H1 (cell line): ENCODE measurements around the gene CDK5R2. TPM values are rescaled to one million over a fixed set of nuclear protein-coding genes. Genes with fewer than 3 reads are reported as not detected.

ENCODE experiments used
- CTCF ChIA-PET: fragments of 300-600 bp; sonication (Branson Sonifier 250); formaldehyde crosslinking; loops from one replicate; lab custom pipeline; 2021; ENCODE audit not compliant: partially characterized antibody; lab: Charles Lee
- POLR2A ChIA-PET: fragments of 300-600 bp; sonication (Branson Sonifier 250); formaldehyde crosslinking; loops from one replicate; lab custom pipeline; 2021; ENCODE audit warnings: inconsistent platforms; ENCODE audit not compliant: partially characterized antibody; lab: Charles Lee
- DNase-seq, 2 experiments: peaks; one replicate each; pipeline versions ENCODE4 v3.0.0 to v3.0.0-alpha.2; 2010 to 2022; ENCODE audit warnings: low spot score in 2 of 2, low read depth in 1 of 2, mixed read lengths in 1 of 2
- FAIRE-seq: peaks from 2 replicates; lab custom pipeline; 2011; peaks lifted over from hg19 to GRCh38; lab: Jason Lieb, UNC
- H2AFZ ChIP-seq: 2 replicates; pipeline ENCODE4 v1.8.1; 2012; ENCODE audit warnings: low read length, inconsistent platforms
- H2AK5ac ChIP-seq: 2 replicates; pipeline ENCODE4 v1.6.1; 2013; ENCODE audit warnings: low read depth, low read length
- H2BK120ac ChIP-seq: replicated peaks from 2 replicates; pipeline ENCODE3; 2013; ENCODE audit warnings: low read depth, low read length, inconsistent platforms
- H2BK12ac ChIP-seq: 2 replicates; pipeline ENCODE4 v1.6.1; 2013; ENCODE audit warnings: low read depth, low read length
- H2BK15ac ChIP-seq: 2 replicates; pipeline ENCODE4 v1.6.1; 2013; ENCODE audit warnings: low read length
- H2BK20ac ChIP-seq: 2 replicates; pipeline ENCODE4 v1.6.1; 2013; ENCODE audit warnings: low read length
- H2BK5ac ChIP-seq: 2 replicates; pipeline ENCODE4 v1.6.1; 2013; ENCODE audit warnings: low read depth, low read length
- H3K14ac ChIP-seq: 2 replicates; pipeline ENCODE4 v1.6.1; 2013; ENCODE audit warnings: inconsistent platforms; ENCODE audit not compliant: insufficient read length
- H3K18ac ChIP-seq: 2 replicates; pipeline ENCODE4 v1.6.1; 2013; ENCODE audit warnings: low read length; ENCODE audit errors: extremely low read depth
- H3K23ac ChIP-seq: 2 replicates; pipeline ENCODE4 v1.6.1; 2013; ENCODE audit warnings: inconsistent platforms; ENCODE audit not compliant: insufficient read length
- H3K23me2 ChIP-seq: 2 replicates; pipeline ENCODE4 v1.6.1; 2013; ENCODE audit warnings: low read depth, low read length
- H3K27ac ChIP-seq: 2 replicates; pipeline ENCODE4 v1.6.1; 2011; ENCODE audit warnings: low read depth, low read length, inconsistent platforms
- H3K27me3 ChIP-seq, 4 experiments: replicated peaks in 1 of 4; 1 replicate in 1 of 4; 2 replicates in 3 of 4; pipeline versions ENCODE4 v1.6.1 to v1.8.1; 2011 to 2013; ENCODE audit warnings: low read length in 3 of 4, mild to moderate bottlenecking in 3 of 4, inconsistent platforms in 2 of 4, mixed read lengths in 2 of 4, moderate library complexity in 1 of 4; ENCODE audit not compliant: control insufficient read depth in 3 of 4, insufficient read depth in 3 of 4; ENCODE audit errors: extremely low read depth in 1 of 4
- H3K36me3 ChIP-seq, 4 experiments: 2 replicates each; pipeline versions ENCODE4 v1.6.1 to v1.8.1; 2011 to 2013; ENCODE audit warnings: mild to moderate bottlenecking in 4 of 4, low read length in 3 of 4, moderate library complexity in 2 of 4, control low read depth in 1 of 4, inconsistent platforms in 1 of 4; ENCODE audit not compliant: insufficient read depth in 4 of 4, control insufficient read depth in 2 of 4
- H3K4ac ChIP-seq: replicated peaks from 2 replicates; pipeline ENCODE3; 2013; ENCODE audit warnings: low read length, low read depth, mixed read lengths, inconsistent platforms; ENCODE audit not compliant: insufficient read length
- H3K4me1 ChIP-seq, 4 experiments: replicated peaks in 1 of 4; 1 replicate in 1 of 4; 2 replicates in 3 of 4; pipeline versions ENCODE4 v1.6.1 to v1.8.1; 2011 to 2013; ENCODE audit warnings: low read length in 3 of 4, inconsistent platforms in 2 of 4, mixed read lengths in 1 of 4; ENCODE audit not compliant: insufficient read depth in 4 of 4, control insufficient read depth in 3 of 4
- H3K4me2 ChIP-seq, 2 experiments: 2 replicates each; pipeline versions ENCODE4 v1.6.1 to v1.8.1; 2011 to 2013; ENCODE audit warnings: low read depth in 2 of 2, low read length in 2 of 2, control low read depth in 1 of 2, inconsistent platforms in 1 of 2, mild to moderate bottlenecking in 1 of 2; ENCODE audit not compliant: insufficient read depth in 1 of 2
- H3K4me3 ChIP-seq, 4 experiments: fragments of 200-600, 300-600 bp in 1 of 4; sonication (generic), shearing (Covaris generic), sonication (Bioruptor Twin) in 1 of 4; 2 replicates each; pipeline versions ENCODE4 v1.5.1 to v1.8.1; 2011 to 2016; ENCODE audit warnings: low read length in 4 of 4, low read depth in 3 of 4, control low read depth in 2 of 4, inconsistent platforms in 2 of 4, mild to moderate bottlenecking in 2 of 4, mixed read lengths in 1 of 4, moderate library complexity in 1 of 4; ENCODE audit not compliant: insufficient read depth in 2 of 4; ENCODE audit errors: extremely low read depth in 1 of 4
- H3K56ac ChIP-seq: replicated peaks from 2 replicates; pipeline ENCODE3; 2013; ENCODE audit warnings: low read depth, mild to moderate bottlenecking, mixed read lengths, low read length, inconsistent platforms; ENCODE audit not compliant: insufficient read length
- H3K79me1 ChIP-seq: 2 replicates; pipeline ENCODE4 v1.6.1; 2013; ENCODE audit warnings: low read depth, low read length, control low read depth
- H3K79me2 ChIP-seq, 2 experiments: 2 replicates each; pipeline versions ENCODE4 v1.6.1 to v1.8.1; 2012 to 2013; ENCODE audit warnings: low read length in 2 of 2, mild to moderate bottlenecking in 2 of 2, inconsistent platforms in 1 of 2; ENCODE audit not compliant: insufficient read depth in 2 of 2, control insufficient read depth in 1 of 2
- H3K9ac ChIP-seq, 4 experiments: replicated peaks in 1 of 4; 1 replicate in 1 of 4; 2 replicates in 3 of 4; pipeline versions ENCODE4 v1.6.1 to v1.8.1; 2011 to 2013; ENCODE audit warnings: low read depth in 3 of 4, low read length in 3 of 4, control low read depth in 2 of 4, mild to moderate bottlenecking in 2 of 4, moderate library complexity in 2 of 4, inconsistent platforms in 1 of 4; ENCODE audit errors: extremely low read depth in 1 of 4
- H3K9me3 ChIP-seq, 2 experiments: 2 replicates each; pipeline versions ENCODE4 v1.6.1 to v1.8.1; 2012 to 2013; ENCODE audit warnings: mild to moderate bottlenecking in 2 of 2, moderate library complexity in 2 of 2, control low read depth in 1 of 2, inconsistent platforms in 1 of 2, low read depth in 1 of 2, low read length in 1 of 2, mixed read lengths in 1 of 2; ENCODE audit not compliant: insufficient read depth in 2 of 2
- H4K20me1 ChIP-seq, 2 experiments: replicated peaks in 1 of 2; 2 replicates each; pipeline versions ENCODE3 to v1.8.1; 2011 to 2013; ENCODE audit warnings: inconsistent platforms in 2 of 2, low read length in 2 of 2, mild to moderate bottlenecking in 1 of 2; ENCODE audit not compliant: insufficient read depth in 2 of 2, control insufficient read depth in 1 of 2
- H4K5ac ChIP-seq: 2 replicates; pipeline ENCODE4 v1.6.1; 2013; ENCODE audit warnings: low read length, low read depth, mixed read lengths, inconsistent platforms; ENCODE audit not compliant: insufficient read length
- H4K8ac ChIP-seq: 2 replicates; pipeline ENCODE4 v1.8.0; 2013; ENCODE audit warnings: mild to moderate bottlenecking, moderate library complexity, low read length, inconsistent platforms; ENCODE audit not compliant: insufficient read depth; ENCODE audit errors: extremely low read depth
- H4K91ac ChIP-seq: replicated peaks from 2 replicates; pipeline ENCODE3; 2013; ENCODE audit warnings: low read length, mixed read lengths, inconsistent platforms; ENCODE audit not compliant: insufficient read length
- BACH1 ChIP-seq: IDR thresholded peaks from 2 replicates; pipeline ENCODE4 v1.6.1; 2012; ENCODE audit warnings: low read length, improper control_type of control experiment
- BCL11A ChIP-seq, 2 experiments: IDR thresholded peaks; one replicate each; pipeline ENCODE4 v1.6.1; 2011; ENCODE audit warnings: low read depth in 2 of 2, low read length in 2 of 2, mild to moderate bottlenecking in 2 of 2
- CTCF ChIP-seq, 3 experiments: IDR thresholded peaks; 1 replicate in 2 of 3; 2 replicates in 1 of 3; pipeline versions ENCODE4 v1.5.1 to v1.6.1; 2011; ENCODE audit warnings: low read length in 3 of 3, mild to moderate bottlenecking in 3 of 3, inconsistent platforms in 2 of 3, low read depth in 1 of 3, moderate library complexity in 1 of 3; ENCODE audit not compliant: insufficient read depth in 1 of 3; ENCODE audit errors: control extremely low read depth in 1 of 3
- GTF2F1 ChIP-seq: IDR thresholded peaks from 2 replicates; pipeline ENCODE4 v1.6.1; 2012; ENCODE audit warnings: low read depth, low read length, improper control_type of control experiment, borderline replicate concordance
- JUND ChIP-seq: IDR thresholded peaks from 2 replicates; pipeline ENCODE4 v1.6.1; 2011; ENCODE audit warnings: mild to moderate bottlenecking, improper control_type of control experiment, low read length
- MAFK ChIP-seq: IDR thresholded peaks from 2 replicates; pipeline ENCODE4 v1.6.1; 2012; ENCODE audit warnings: low read depth, mild to moderate bottlenecking, improper control_type of control experiment, low read length
- RNF2 ChIP-seq: fragments of 200-900, 300-1000 bp; sonication (generic); IDR thresholded peaks from 2 replicates; pipeline ENCODE4 v1.7.1; 2016; ENCODE audit warnings: borderline replicate concordance, low read depth, mild to moderate bottlenecking, antibody characterized with exemption, low read length; ENCODE audit not compliant: poor library complexity, severe bottlenecking; ENCODE audit errors: missing control alignments
- SIX5 ChIP-seq: IDR thresholded peaks from 2 replicates; pipeline ENCODE4 v1.6.1; 2011; ENCODE audit warnings: mild to moderate bottlenecking, low read depth, low read length
- SRF ChIP-seq: IDR thresholded peaks from 2 replicates; pipeline ENCODE4 v1.6.1; 2011; ENCODE audit warnings: mild to moderate bottlenecking, low read depth, low read length, moderate library complexity
- TAF1 ChIP-seq: IDR thresholded peaks from 2 replicates; pipeline ENCODE4 v1.6.1; 2011; ENCODE audit warnings: mild to moderate bottlenecking, low read depth, low read length
- TBP ChIP-seq: IDR thresholded peaks from 2 replicates; pipeline ENCODE4 v1.6.1; 2011; ENCODE audit warnings: low read depth, low read length, improper control_type of control experiment
- TEAD4 ChIP-seq: IDR thresholded peaks from 2 replicates; pipeline ENCODE4 v1.6.1; 2012; ENCODE audit warnings: low read depth, low read length, inconsistent platforms, mixed read lengths
- WGBS, 2 experiments: shearing (Covaris generic) in 1 of 2; methylation state at CpG; one replicate each; pipeline versions ENCODE4 v1.1.6 to v1.1.7; 2013 to 2015; ENCODE audit warnings: low lambda C conversion rate in 2 of 2, mixed read lengths in 2 of 2, inconsistent platforms in 1 of 2, low coverage in 1 of 2, missing lambda C conversion rate in 1 of 2; ENCODE audit not compliant: insufficient replicate concordance in 2 of 2, insufficient coverage in 1 of 2, insufficient read length in 1 of 2; ENCODE audit errors: extremely low coverage in 1 of 2, missing lambda C conversion rate in 1 of 2; 5-methylcytosine and 5-hydroxymethylcytosine counted together
- polyA plus RNA-seq, 7 experiments: library from polyadenylated mRNA; depleted of rRNA in 3 of 7; stranded (reverse) in 5 of 7; unstranded in 2 of 7; fragments of >200 nt in 5 of 7; fragments of 200-250 nt in 2 of 7; gene quantifications; 1 replicate in 5 of 7; 2 replicates in 1 of 7; 4 replicates in 1 of 7; pipeline versions ENCODE4 v1.2.1 to v1.2.3, GENCODE V29; 2011 to 2013; ENCODE audit warnings: missing spikeins in 2 of 7, mixed read lengths in 2 of 7
- total RNA-seq: library from RNA; stranded (reverse); fragmentation: NEBNext Ultra II Directional; extraction: Animal tissue kit (Norgen Biotek cat#: 25700); gene quantifications from 2 replicates; pipeline ENCODE4 v1.2.1, GENCODE V29; 2021

Gene CDK5R2
- total and polyA plus RNA-seq, 2 of the 8 experiments (the other 6 are each of a cell fraction or from before 2014, with no cell fraction given) = 0.14 TPM; not detected in 1

- 91% methylated on average over 6 of the region's 6 CpGs; no CpG with 5 or more reads in 1 of the 2 experiments for WGBS, 2 experiments
Measured at GRCh38 chr2:218910741-218911140, 48.7 kb upstream of the CDK5R2 start.

More at GRCh38 chr2:218910741-218911140, 48.7 kb upstream of the CDK5R2 start:
- no peak overlapping the region for H3K4ac ChIP-seq
- DNase-seq = no peak
- H3K9ac ChIP-seq = no peak overlapping the region
- ChIA-PET POLR2A (interaction anchor here (0.9 to 2.0 kb wide), 3 partner anchors 12 to 33 kb away, joined by 4 to 6 read pairs (median 4); no protein-coding TSS in a partner anchor), CTCF (interaction anchor here (0.8 to 9.3 kb wide), 6 partner anchors 9 to 100 kb away, joined by 3 to 66 read pairs (median 4); partner anchors contain the start of gene CDK5R2)
- H3K14ac ChIP-seq = no peak overlapping the region
- H3K27ac ChIP-seq = no peak overlapping the region
- no peak overlapping the region for H4K8ac ChIP-seq
- no peaks in the 10 kb centered on the region for H4K20me1 ChIP-seq
- H2BK20ac ChIP-seq = no peak overlapping the region
- H2BK15ac ChIP-seq = no peak overlapping the region
- no peak overlapping the region for H2BK12ac ChIP-seq
- H2BK5ac ChIP-seq = no peak overlapping the region
- no peak overlapping the region for H2AK5ac ChIP-seq
- H3K23ac ChIP-seq = no peak overlapping the region
- H3K23me2 ChIP-seq = peaks cover 7% of the 10 kb centered on the region; the same call in 1 of the 2 replicates
- H3K4me3 ChIP-seq = no peak overlapping the region
- TF ChIP-seq SRF (no peak), TEAD4 (no peak), SIX5 (no peak), BCL11A (IDR thresholded peaks at IDR 0.05; ENCODE audit: low read depth in 2 of 2, low read length in 2 of 2) (no peak), TBP (no peak), MAFK (no peak), JUND (no peak), GTF2F1 (no peak), BACH1 (no peak), CTCF (IDR thresholded peaks at IDR 0.05; ENCODE audit: control extremely low read depth in 1 of 3, insufficient read depth in 1 of 3, low read depth in 1 of 3, low read length in 3 of 3) (no peak), RNF2 (no peak), TAF1 (no peak)
- no peak overlapping the region for H2BK120ac ChIP-seq
- no peaks in the 10 kb centered on the region for H3K79me2 ChIP-seq
- H3K79me1 ChIP-seq = no peaks in the 10 kb centered on the region
- no peak for FAIRE-seq
- H3K27me3 ChIP-seq = peaks cover 0 to 17% (median 12%) of the 10 kb centered on the region in 4 experiments; a peak in 5 of 7 replicates
- no peak overlapping the region for H4K5ac ChIP-seq
- H3K4me2 ChIP-seq = no peak overlapping the region
- no peak overlapping the region for H3K18ac ChIP-seq
- H3K9me3 ChIP-seq = no peaks in the 10 kb centered on the region
- no peak overlapping the region for H2AFZ ChIP-seq
- H3K56ac ChIP-seq = no peak overlapping the region
- no peak overlapping the region for H4K91ac ChIP-seq
- no peaks in the 10 kb centered on the region for H3K36me3 ChIP-seq
- peaks cover 0 to 4% (median 1%) of the 10 kb centered on the region in 4 experiments; a peak in 2 of 7 replicates for H3K4me1 ChIP-seq
